ENCODE data around the gene LIN7B. TPM values are rescaled to one million over a fixed set of nuclear protein-coding genes. Genes with fewer than 3 reads are reported as not detected.

LIN7B gene
- total and polyA plus RNA-seq, 4 donors: 2.2 to 3.8 (median 2.8) TPM

DNA sequence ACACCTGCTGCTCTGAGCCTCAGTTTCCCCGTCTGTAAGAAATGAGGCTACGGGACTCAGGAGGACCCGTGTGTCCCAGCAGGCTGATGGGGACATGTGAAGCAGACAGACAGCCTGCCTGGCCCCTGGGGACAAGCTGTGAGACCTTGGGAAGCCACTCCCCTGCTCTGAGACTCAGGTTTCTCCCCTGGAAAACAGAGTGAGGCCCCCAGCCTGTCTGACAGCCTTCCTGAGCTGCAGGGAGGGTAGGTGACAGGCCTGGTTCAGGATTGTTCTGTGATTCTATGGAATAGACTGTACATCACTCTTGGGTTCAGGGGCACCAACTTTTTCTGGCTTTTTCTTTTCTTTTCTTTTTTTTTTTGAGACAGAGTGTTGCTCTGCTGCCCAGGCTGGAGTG, 46.6 kb upstream of the LIN7B start:
- Histone ChIP-seq H3K4me3 (ENCODE audit: low read depth in 1 of 3, low read length in 3 of 3) (no peak overlapping the region), H3K27ac (ENCODE audit: low read depth in 1 of 2, low read length in 2 of 2) (no peak overlapping the region), H3K36me3 (ENCODE audit: control insufficient read depth in 4 of 4, insufficient read depth in 3 of 4, low read depth in 1 of 4, low read length in 3 of 4) (no peaks in the 10 kb centered on the region), H3K27me3 (ENCODE audit: control insufficient read depth in 4 of 4, insufficient read depth in 4 of 4, low read length in 3 of 4) (peaks cover 0 to 5% (median 1%) of the 10 kb centered on the region in 4 donors), H3K9me3 (ENCODE audit: control insufficient read depth in 4 of 4, low read length in 3 of 4) (no peaks in the 10 kb centered on the region), H3K4me1 (ENCODE audit: control insufficient read depth in 4 of 4, insufficient read depth in 4 of 4, low read length in 3 of 4) (no peaks in the 10 kb centered on the region), H3K9ac (ENCODE audit: low read depth in 1 of 2, low read length in 2 of 2) (no peak overlapping the region)
- 50% methylated on average over 3 of the region's 3 CpGs for WGBS
- DNase-seq (ENCODE audit: low spot score): no peak
- TF ChIP-seq FOXA1 (IDR thresholded peaks at IDR 0.05) (no peak), EGR1 (IDR thresholded peaks at IDR 0.05; ENCODE audit: low read depth in 2 of 2) (no peak), HNF4G (IDR thresholded peaks at IDR 0.05) (no peak), GABPA (IDR thresholded peaks at IDR 0.05 in 1 of 2, conservative IDR thresholded peaks at IDR 0.05 in 1 of 2) (no peak), FOXA2 (IDR thresholded peaks at IDR 0.05) (no peak), YY1 (IDR thresholded peaks at IDR 0.05) (no peak), HNF4A (conservative IDR thresholded peaks at IDR 0.05) (no peak), NR2F2 (IDR thresholded peaks at IDR 0.05) (no peak), TAF1 (conservative IDR thresholded peaks at IDR 0.05) (no peak), SP1 (IDR thresholded peaks at IDR 0.05) (no peak)
- TF ChIP-seq, protein P1, sequence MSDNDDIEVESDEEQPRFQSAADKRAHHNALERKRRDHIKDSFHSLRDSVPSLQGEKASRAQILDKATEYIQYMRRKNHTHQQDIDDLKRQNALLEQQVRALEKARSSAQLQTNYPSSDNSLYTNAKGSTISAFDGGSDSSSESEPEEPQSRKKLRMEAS (IDR thresholded peaks at IDR 0.05): no peak
- TF ChIP-seq, protein P2, sequence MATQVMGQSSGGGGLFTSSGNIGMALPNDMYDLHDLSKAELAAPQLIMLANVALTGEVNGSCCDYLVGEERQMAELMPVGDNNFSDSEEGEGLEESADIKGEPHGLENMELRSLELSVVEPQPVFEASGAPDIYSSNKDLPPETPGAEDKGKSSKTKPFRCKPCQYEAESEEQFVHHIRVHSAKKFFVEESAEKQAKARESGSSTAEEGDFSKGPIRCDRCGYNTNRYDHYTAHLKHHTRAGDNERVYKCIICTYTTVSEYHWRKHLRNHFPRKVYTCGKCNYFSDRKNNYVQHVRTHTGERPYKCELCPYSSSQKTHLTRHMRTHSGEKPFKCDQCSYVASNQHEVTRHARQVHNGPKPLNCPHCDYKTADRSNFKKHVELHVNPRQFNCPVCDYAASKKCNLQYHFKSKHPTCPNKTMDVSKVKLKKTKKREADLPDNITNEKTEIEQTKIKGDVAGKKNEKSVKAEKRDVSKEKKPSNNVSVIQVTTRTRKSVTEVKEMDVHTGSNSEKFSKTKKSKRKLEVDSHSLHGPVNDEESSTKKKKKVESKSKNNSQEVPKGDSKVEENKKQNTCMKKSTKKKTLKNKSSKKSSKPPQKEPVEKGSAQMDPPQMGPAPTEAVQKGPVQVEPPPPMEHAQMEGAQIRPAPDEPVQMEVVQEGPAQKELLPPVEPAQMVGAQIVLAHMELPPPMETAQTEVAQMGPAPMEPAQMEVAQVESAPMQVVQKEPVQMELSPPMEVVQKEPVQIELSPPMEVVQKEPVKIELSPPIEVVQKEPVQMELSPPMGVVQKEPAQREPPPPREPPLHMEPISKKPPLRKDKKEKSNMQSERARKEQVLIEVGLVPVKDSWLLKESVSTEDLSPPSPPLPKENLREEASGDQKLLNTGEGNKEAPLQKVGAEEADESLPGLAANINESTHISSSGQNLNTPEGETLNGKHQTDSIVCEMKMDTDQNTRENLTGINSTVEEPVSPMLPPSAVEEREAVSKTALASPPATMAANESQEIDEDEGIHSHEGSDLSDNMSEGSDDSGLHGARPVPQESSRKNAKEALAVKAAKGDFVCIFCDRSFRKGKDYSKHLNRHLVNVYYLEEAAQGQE (IDR thresholded peaks at IDR 0.05): no peak
- TF ChIP-seq, protein P3, sequence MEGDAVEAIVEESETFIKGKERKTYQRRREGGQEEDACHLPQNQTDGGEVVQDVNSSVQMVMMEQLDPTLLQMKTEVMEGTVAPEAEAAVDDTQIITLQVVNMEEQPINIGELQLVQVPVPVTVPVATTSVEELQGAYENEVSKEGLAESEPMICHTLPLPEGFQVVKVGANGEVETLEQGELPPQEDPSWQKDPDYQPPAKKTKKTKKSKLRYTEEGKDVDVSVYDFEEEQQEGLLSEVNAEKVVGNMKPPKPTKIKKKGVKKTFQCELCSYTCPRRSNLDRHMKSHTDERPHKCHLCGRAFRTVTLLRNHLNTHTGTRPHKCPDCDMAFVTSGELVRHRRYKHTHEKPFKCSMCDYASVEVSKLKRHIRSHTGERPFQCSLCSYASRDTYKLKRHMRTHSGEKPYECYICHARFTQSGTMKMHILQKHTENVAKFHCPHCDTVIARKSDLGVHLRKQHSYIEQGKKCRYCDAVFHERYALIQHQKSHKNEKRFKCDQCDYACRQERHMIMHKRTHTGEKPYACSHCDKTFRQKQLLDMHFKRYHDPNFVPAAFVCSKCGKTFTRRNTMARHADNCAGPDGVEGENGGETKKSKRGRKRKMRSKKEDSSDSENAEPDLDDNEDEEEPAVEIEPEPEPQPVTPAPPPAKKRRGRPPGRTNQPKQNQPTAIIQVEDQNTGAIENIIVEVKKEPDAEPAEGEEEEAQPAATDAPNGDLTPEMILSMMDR (IDR thresholded peaks at IDR 0.05; ENCODE audit: low read depth, low read length, missing input control): no peak
- TF ChIP-seq, protein P4, sequence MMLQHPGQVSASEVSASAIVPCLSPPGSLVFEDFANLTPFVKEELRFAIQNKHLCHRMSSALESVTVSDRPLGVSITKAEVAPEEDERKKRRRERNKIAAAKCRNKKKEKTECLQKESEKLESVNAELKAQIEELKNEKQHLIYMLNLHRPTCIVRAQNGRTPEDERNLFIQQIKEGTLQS (IDR thresholded peaks at IDR 0.05): no peak

DNA sequence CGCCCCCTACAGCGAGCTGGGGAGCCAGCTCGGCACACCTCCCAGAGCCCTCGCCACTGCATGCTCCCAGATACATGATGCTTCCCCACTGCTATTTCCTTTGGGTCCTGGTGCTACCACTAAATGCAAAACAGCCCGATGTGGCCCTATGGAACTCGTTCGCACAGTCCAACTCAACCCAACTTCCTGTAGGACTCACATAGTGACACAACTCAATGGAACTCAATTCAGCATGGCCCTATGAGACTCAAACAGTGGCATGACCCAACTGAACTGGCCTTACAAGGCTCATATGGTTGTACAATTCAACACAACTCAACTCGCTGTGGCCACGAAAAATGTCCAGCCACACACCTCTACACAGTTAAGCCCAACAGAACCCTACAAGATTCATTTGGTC, 45.1 kb upstream of the LIN7B start:
- no peak overlapping the region for H3K9ac ChIP-seq (ENCODE audit: low read depth in 1 of 2, low read length in 2 of 2)
- H3K27ac ChIP-seq (ENCODE audit: low read depth in 1 of 2, low read length in 2 of 2): no peak overlapping the region
- no peak overlapping the region for H3K4me3 ChIP-seq (ENCODE audit: low read depth in 1 of 3, low read length in 3 of 3)
- peaks cover 3 to 8% (median 3%) of the 10 kb centered on the region in 4 donors for H3K27me3 ChIP-seq (ENCODE audit: control insufficient read depth in 4 of 4, insufficient read depth in 4 of 4, low read length in 3 of 4)
- no peak for DNase-seq (ENCODE audit: low spot score)
- 93% methylated on average over 9 of the region's 9 CpGs for WGBS
- H3K36me3 ChIP-seq (ENCODE audit: control insufficient read depth in 4 of 4, insufficient read depth in 3 of 4, low read depth in 1 of 4, low read length in 3 of 4): no peaks in the 10 kb centered on the region
- TF ChIP-seq EGR1 (IDR thresholded peaks at IDR 0.05; ENCODE audit: low read depth in 2 of 2): no peak
- TF ChIP-seq RAD21 (IDR thresholded peaks at IDR 0.05): no peak
- TF ChIP-seq HNF4G (IDR thresholded peaks at IDR 0.05): no peak
- no peak for TF ChIP-seq HNF4A (conservative IDR thresholded peaks at IDR 0.05)
- TF ChIP-seq, protein P1 (IDR thresholded peaks at IDR 0.05): no peak
- TF ChIP-seq, protein P2 (IDR thresholded peaks at IDR 0.05): no peak
- no peak for TF ChIP-seq GABPA (IDR thresholded peaks at IDR 0.05 in 1 of 2, conservative IDR thresholded peaks at IDR 0.05 in 1 of 2)
- TF ChIP-seq FOXA2 (IDR thresholded peaks at IDR 0.05): no peak
- TF ChIP-seq SP1 (IDR thresholded peaks at IDR 0.05): no peak
- TF ChIP-seq, protein P4 (IDR thresholded peaks at IDR 0.05): no peak
- TF ChIP-seq, protein P3 (IDR thresholded peaks at IDR 0.05; ENCODE audit: low read depth, low read length, missing input control): no peak
- TF ChIP-seq JUND (IDR thresholded peaks at IDR 0.05): no peak
- no peaks in the 10 kb centered on the region for H3K9me3 ChIP-seq (ENCODE audit: control insufficient read depth in 4 of 4, low read length in 3 of 4)
- H3K4me1 ChIP-seq (ENCODE audit: control insufficient read depth in 4 of 4, insufficient read depth in 4 of 4, low read length in 3 of 4): no peaks in the 10 kb centered on the region

Measured in liver (tissue), 9 donors.